NCI-H2227 treated with DMSO at 0.1 percent for 48 hours (cell line): Measurements from ENCODE around the gene FCHO1.
A peak's percentile ranks its signal among the peaks of the same experiment; 100 is the strongest.
"Not testable (repeated sequence)": the region's sequence is repeated elsewhere in the genome, so short reads cannot be mapped to it uniquely, and the experiment has no call there.

Experiments
- DNase-seq: peaks from one replicate; lab custom pipeline; 2025; lab: John Stamatoyannopoulos, UW

FCHO1 gene

GRCh38 chr19:17762505-17763229 is 11.4 kb downstream of the FCHO1 start:
- DNase-seq, result peak; percentile 32

- no peak for DNase-seq
Measured at GRCh38 chr19:17764348-17764747, 13.1 kb downstream of the FCHO1 start.

- no peak for DNase-seq
Measured at GRCh38 chr19:17765069-17765618, 13.9 kb downstream of the FCHO1 start.

- DNase-seq, result no peak
Measured at GRCh38 chr19:17766543-17767131, 15.4 kb downstream of the FCHO1 start.

- no peak for DNase-seq
Measured at GRCh38 chr19:17767559-17767958, 16.3 kb downstream of the FCHO1 start.

- DNase-seq, result no peak
Measured at GRCh38 chr19:17770613-17771012, 19.3 kb downstream of the FCHO1 start.

- DNase-seq, result no peak
Measured at GRCh38 chr19:17772172-17772571, 20.9 kb downstream of the FCHO1 start.

GRCh38 chr19:17775245-17775927 is 24.1 kb downstream of the FCHO1 start:
- DNase-seq, result no peak

- no peak for DNase-seq
Measured at GRCh38 chr19:17775991-17776803, 24.9 kb downstream of the FCHO1 start.

- not testable (repeated sequence) for DNase-seq
Measured at GRCh38 chr19:17777840-17778239, 26.6 kb downstream of the FCHO1 start.

- no peak for DNase-seq
Measured at GRCh38 chr19:17778251-17778967, 27.1 kb downstream of the FCHO1 start.

GRCh38 chr19:17778968-17779929 is 28.0 kb downstream of the FCHO1 start:
- no peak for DNase-seq

GRCh38 chr19:17780781-17781180 is 29.5 kb downstream of the FCHO1 start:
- DNase-seq, result no peak

- DNase-seq, result not testable (repeated sequence)
Measured at GRCh38 chr19:17783721-17784120, 32.4 kb downstream of the FCHO1 start.

GRCh38 chr19:17784201-17785008 is 33.1 kb downstream of the FCHO1 start:
- peak; percentile 35 for DNase-seq

- DNase-seq, result no peak
Measured at GRCh38 chr19:17787274-17787913, 36.1 kb downstream of the FCHO1 start.

- DNase-seq, result no peak
Measured at GRCh38 chr19:17788632-17789031, 37.4 kb downstream of the FCHO1 start.

- no peak for DNase-seq
Measured at GRCh38 chr19:17790059-17790780, 38.9 kb downstream of the FCHO1 start.
